Melanocyte of skin (primary cell): ENCODE results near the gene TRIM64. TPM values are rescaled to one million over a fixed set of nuclear protein-coding genes. Genes with fewer than 3 reads are reported as not detected.

Experiments
- small RNA-seq, 2 donors: library from RNA; depleted of rRNA; stranded (forward); fragments of <200 nt; gene quantifications; one replicate each; pipeline ENCODE3, GENCODE V24; 2012
- total RNA-seq, 2 donors: library from RNA; depleted of rRNA; stranded (reverse); fragments of >200 nt; gene quantifications; 2 replicates each; pipeline ENCODE4 v1.2.3, GENCODE V29; 2012

The TRIM64 gene
- not detected for total RNA-seq

GRCh38 chr11:89965737-89966136 is at the start of gene TRIM64:
Gene TRIM64, plus strand, starts transcription at chr11:89966037. Its CDS starts 2,467 bp downstream, at chr11:89968504.

GRCh38 chr11:89922195-89922660 is 43.6 kb upstream of the TRIM64 start, which contains the start of gene TRIM49D1:
Gene TRIM49D1, minus strand, starts transcription at chr11:89922245. Its CDS starts 4,535 bp downstream, at chr11:89917710.

GRCh38 chr11:89923764-89924163 is 42.1 kb upstream of the TRIM64 start, which contains the start of gene TRIM49D2:
Gene TRIM49D2, plus strand, starts transcription at chr11:89924064. Its CDS starts 2,698 bp downstream, at chr11:89926762.

Small RNAs within 50 kb of the gene (small RNA-seq; reads per million reads assigned to genes)
- gene AP004607.1 = 0 reads per million in 2 donors

Other genes starting within 250 kb of the TRIM64 start
- not detected for gene TRIM49, start 157.5 kb upstream of the TRIM64 start, total RNA-seq
- gene TRIM64B, start 87.5 kb upstream of the TRIM64 start, total RNA-seq = not detected
- gene TRIM49D1, start 43.8 kb upstream of the TRIM64 start, total RNA-seq = not detected
- not detected for gene TRIM49D2, start 42.0 kb upstream of the TRIM64 start, total RNA-seq
- not detected for gene TRIM49C, start 65.1 kb downstream of the TRIM64 start, total RNA-seq
- not detected for gene UBTFL1, start 119.9 kb downstream of the TRIM64 start, total RNA-seq
- 1 to 10 TPM in 1 of 2 donors, under 1 TPM in 1; 0.67 to 2.4 TPM for gene NAALAD2, start 168.6 kb downstream of the TRIM64 start, total RNA-seq